Epithelial cell of proximal tubule (primary cell): ENCODE data around the gene NLGN4X. TPM values are rescaled to one million over a fixed set of nuclear protein-coding genes. Genes with fewer than 3 reads are reported as not detected.

Experiments
- DNase-seq: peaks from one replicate; pipeline ENCODE4 v3.0.0-alpha.2; 2011; ENCODE audit warnings: low read depth
- H3K4me3 ChIP-seq: 2 replicates; pipeline ENCODE4 v1.5.1; 2011; ENCODE audit warnings: low read depth, mild to moderate bottlenecking, low read length
- total RNA-seq: library from RNA; depleted of rRNA; stranded (reverse); fragments of >200 nt; gene quantifications from 2 replicates; pipeline ENCODE4 v1.2.3, GENCODE V29; 2015
- TF ChIP-seq, protein P1 (sequence below): conservative IDR thresholded peaks from 2 replicates; pipeline ENCODE4 v1.5.1; 2012; ENCODE audit warnings: low read depth, mild to moderate bottlenecking, low read length

NLGN4X gene
- total RNA-seq = 0.69 and 1.6 TPM in 2 replicates

GRCh38 chrX:6228720-6229119 lies at the start of gene NLGN4X:
TSS of gene NLGN4X (minus strand) at chrX:6228867. CDS start at chrX:6151466, 77,401 bp downstream.
- no peak within 1 kb of the TSS for H3K4me3 ChIP-seq
- TF ChIP-seq, protein P1, sequence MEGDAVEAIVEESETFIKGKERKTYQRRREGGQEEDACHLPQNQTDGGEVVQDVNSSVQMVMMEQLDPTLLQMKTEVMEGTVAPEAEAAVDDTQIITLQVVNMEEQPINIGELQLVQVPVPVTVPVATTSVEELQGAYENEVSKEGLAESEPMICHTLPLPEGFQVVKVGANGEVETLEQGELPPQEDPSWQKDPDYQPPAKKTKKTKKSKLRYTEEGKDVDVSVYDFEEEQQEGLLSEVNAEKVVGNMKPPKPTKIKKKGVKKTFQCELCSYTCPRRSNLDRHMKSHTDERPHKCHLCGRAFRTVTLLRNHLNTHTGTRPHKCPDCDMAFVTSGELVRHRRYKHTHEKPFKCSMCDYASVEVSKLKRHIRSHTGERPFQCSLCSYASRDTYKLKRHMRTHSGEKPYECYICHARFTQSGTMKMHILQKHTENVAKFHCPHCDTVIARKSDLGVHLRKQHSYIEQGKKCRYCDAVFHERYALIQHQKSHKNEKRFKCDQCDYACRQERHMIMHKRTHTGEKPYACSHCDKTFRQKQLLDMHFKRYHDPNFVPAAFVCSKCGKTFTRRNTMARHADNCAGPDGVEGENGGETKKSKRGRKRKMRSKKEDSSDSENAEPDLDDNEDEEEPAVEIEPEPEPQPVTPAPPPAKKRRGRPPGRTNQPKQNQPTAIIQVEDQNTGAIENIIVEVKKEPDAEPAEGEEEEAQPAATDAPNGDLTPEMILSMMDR = no peak
- DNase-seq = no peak

GRCh38 chrX:6266041-6266440 lies 37.4 kb upstream of the NLGN4X start:
- DNase-seq = no peak
- TF ChIP-seq, protein P1 = no peak
- H3K4me3 ChIP-seq = no peak overlapping the region

- no peak for DNase-seq
- TF ChIP-seq, protein P1 = no peak
- H3K4me3 ChIP-seq = no peak overlapping the region
Measured at GRCh38 chrX:6262959-6263358, 34.3 kb upstream of the NLGN4X start.

GRCh38 chrX:6257025-6257424 lies 28.4 kb upstream of the NLGN4X start:
- TF ChIP-seq, protein P1 = no peak
- DNase-seq = no peak
- no peak overlapping the region for H3K4me3 ChIP-seq

DNA sequence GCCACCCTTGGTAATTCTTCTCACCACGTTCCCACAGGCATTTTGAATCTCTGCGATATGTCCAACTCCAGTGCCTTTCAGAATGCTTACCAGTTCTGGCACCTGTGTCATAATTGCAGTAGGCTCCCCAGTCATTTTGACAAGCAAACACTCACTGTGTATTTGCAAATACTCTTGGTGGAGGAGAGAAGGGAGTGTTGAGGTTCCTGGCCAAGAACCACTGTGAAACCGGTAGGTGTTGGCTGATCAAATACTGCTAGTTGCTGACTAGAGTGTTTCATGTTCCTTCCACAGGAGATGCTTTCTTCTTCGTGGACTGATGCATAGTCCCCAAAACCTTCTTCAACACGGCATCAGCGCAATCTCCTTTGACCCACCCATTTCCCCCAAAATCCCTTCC lies 16.0 kb upstream of the NLGN4X start:
- TF ChIP-seq, protein P1 = no peak
- no peak for DNase-seq
- H3K4me3 ChIP-seq = no peak overlapping the region

- no peak overlapping the region for H3K4me3 ChIP-seq
- no peak for DNase-seq
- TF ChIP-seq, protein P1 = no peak
Measured at GRCh38 chrX:6238576-6238975, 9.9 kb upstream of the NLGN4X start.

GRCh38 chrX:6227935-6228334 lies 732 bp downstream of the NLGN4X start:
- TF ChIP-seq, protein P1 = no peak
- no peak for DNase-seq
- no peak overlapping the region for H3K4me3 ChIP-seq
